ENCODE results near the gene TMEM40.

Gene TMEM40

GRCh38 chr3:12775226-12775625, 16.2 kb upstream of the TMEM40 start:
- DNase-seq, result no peak

GRCh38 chr3:12774619-12775018, 15.6 kb upstream of the TMEM40 start:
- no peak for DNase-seq

- DNase-seq, result no peak
Observed at GRCh38 chr3:12773710-12774086, 14.6 kb upstream of the TMEM40 start.

- DNase-seq, result no peak
Observed at GRCh38 chr3:12773030-12773709, 14.1 kb upstream of the TMEM40 start.

GRCh38 chr3:12772462-12772861, 13.4 kb upstream of the TMEM40 start:
- DNase-seq, result no peak

- no peak for DNase-seq
Observed at GRCh38 chr3:12771236-12771635, 12.2 kb upstream of the TMEM40 start.

- no peak for DNase-seq
Observed at GRCh38 chr3:12769761-12770160, 10.7 kb upstream of the TMEM40 start.

- no peak for DNase-seq
Observed at GRCh38 chr3:12768579-12769527, 9.8 kb upstream of the TMEM40 start.

GRCh38 chr3:12766541-12766940, 7.5 kb upstream of the TMEM40 start:
- no peak for DNase-seq

GRCh38 chr3:12764171-12764776, 5.2 kb upstream of the TMEM40 start:
- no peak for DNase-seq

GRCh38 chr3:12759693-12760565, 870 bp upstream of the TMEM40 start:
- DNase-seq, result no peak

- no peak for DNase-seq
Observed at GRCh38 chr3:12758025-12758781, 856 bp downstream of the TMEM40 start.

- no peak for DNase-seq
Observed at GRCh38 chr3:12756635-12757034, 2.4 kb downstream of the TMEM40 start.

- DNase-seq, result no peak
Observed at GRCh38 chr3:12756175-12756574, 2.9 kb downstream of the TMEM40 start.

- no peak for DNase-seq
Observed at GRCh38 chr3:12755754-12756153, 3.3 kb downstream of the TMEM40 start.

- no peak for DNase-seq
Observed at GRCh38 chr3:12754313-12754712, 4.7 kb downstream of the TMEM40 start.

GRCh38 chr3:12753275-12754028, 5.6 kb downstream of the TMEM40 start:
- no peak for DNase-seq

- no peak for DNase-seq
Observed at GRCh38 chr3:12752809-12753208, 6.2 kb downstream of the TMEM40 start.

GRCh38 chr3:12752102-12752501, 7.0 kb downstream of the TMEM40 start:
- DNase-seq, result no peak

GRCh38 chr3:12751571-12751970, 7.5 kb downstream of the TMEM40 start:
- DNase-seq, result no peak

- peak; percentile 7 to 18 for DNase-seq
Observed at GRCh38 chr3:12750658-12751071, 8.4 kb downstream of the TMEM40 start.

Data from activated CD4-positive, alpha-beta T cell treated with anti-CD3 and anti-CD28 coated beads for 4 hours (primary cell).